ENCODE results near the gene NFATC4.
A peak's percentile ranks its signal among the peaks of the same experiment; 100 is the strongest.

The NFATC4 gene

DNA sequence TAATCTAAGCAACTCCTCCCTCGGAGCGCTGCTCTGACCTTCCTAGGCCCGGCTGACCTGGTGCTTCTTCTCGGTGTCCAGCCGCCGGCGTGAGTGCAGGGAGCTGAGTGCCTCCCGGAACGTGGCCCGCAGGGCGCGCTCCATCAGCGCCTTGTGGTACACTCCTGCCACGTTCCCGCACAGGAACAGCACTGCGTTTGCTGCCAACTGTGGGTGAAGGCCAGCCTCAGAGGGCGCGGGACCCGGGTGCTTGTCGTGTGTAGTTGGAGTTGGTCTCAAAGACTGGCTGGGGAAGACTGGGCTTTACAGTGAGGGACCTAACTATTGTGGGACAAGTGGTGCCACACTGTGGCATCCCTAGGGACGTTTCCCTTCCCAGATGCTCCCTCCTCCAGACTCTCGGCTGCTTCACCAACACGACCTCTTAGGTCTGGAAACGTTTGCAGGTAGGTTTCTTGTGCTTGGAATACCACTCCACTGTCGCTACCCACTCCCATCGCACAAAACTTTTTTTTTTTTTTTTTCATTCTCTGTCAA lies 36.2 kb upstream of the NFATC4 start:
- no peak for TF ChIP-seq CTCF (IDR thresholded peaks at IDR 0.05; ENCODE audit: low read depth, low read length, missing control alignments)
- H3K4me3 ChIP-seq (replicated peaks; ENCODE audit: low read depth, low read length) = no peak overlapping the region
- no peak for DNase-seq (ENCODE audit: extremely low read depth, low read depth)

GRCh38 chr14:24332268-24332993 lies 35.6 kb upstream of the NFATC4 start:
- H3K4me3 ChIP-seq (replicated peaks; ENCODE audit: low read depth, low read length) = no peak overlapping the region
- no peak for DNase-seq (ENCODE audit: extremely low read depth, low read depth)
- peak; percentile 74 for TF ChIP-seq CTCF (IDR thresholded peaks at IDR 0.05; ENCODE audit: low read depth, low read length, missing control alignments)

- no peak for DNase-seq (ENCODE audit: extremely low read depth, low read depth)
- peak within 1 kb of the TSS; percentile 52 for H3K4me3 ChIP-seq (replicated peaks; ENCODE audit: low read depth, low read length)
- TF ChIP-seq CTCF (IDR thresholded peaks at IDR 0.05; ENCODE audit: low read depth, low read length, missing control alignments) = no peak
Observed at GRCh38 chr14:24334431-24335291, 33.3 kb upstream of the NFATC4 start, which contains the start of gene ADCY4. ADCY4 (minus strand) TSS chr14:24335071; CDS start chr14:24334652, 419 bp downstream.

- TF ChIP-seq CTCF (IDR thresholded peaks at IDR 0.05; ENCODE audit: low read depth, low read length, missing control alignments) = no peak
- no peak overlapping the region for H3K4me3 ChIP-seq (replicated peaks; ENCODE audit: low read depth, low read length)
- no peak for DNase-seq (ENCODE audit: extremely low read depth, low read depth)
Observed at GRCh38 chr14:24335461-24336171, 32.4 kb upstream of the NFATC4 start.

GRCh38 chr14:24337144-24337823 lies 30.7 kb upstream of the NFATC4 start:
- no peak for DNase-seq (ENCODE audit: extremely low read depth, low read depth)
- no peak overlapping the region for H3K4me3 ChIP-seq (replicated peaks; ENCODE audit: low read depth, low read length)
- no peak for TF ChIP-seq CTCF (IDR thresholded peaks at IDR 0.05; ENCODE audit: low read depth, low read length, missing control alignments)

DNA sequence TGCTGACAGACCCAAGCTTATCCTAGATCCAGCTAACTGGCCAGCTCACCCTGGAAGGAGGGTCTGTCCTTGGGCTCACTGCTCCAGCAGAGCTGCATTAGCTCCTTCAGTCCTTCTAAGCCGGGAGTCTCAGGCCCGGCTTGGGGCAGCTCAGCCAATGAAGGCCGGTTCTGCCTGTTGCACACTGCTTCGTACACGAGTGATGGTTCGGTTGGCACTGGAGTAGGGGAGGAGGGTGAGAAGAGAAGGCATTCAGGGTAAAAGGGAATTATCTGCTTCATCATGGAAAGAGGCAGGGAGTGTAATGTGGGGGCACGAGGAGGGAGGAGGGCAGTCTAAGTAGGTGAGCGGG lies 30.2 kb upstream of the NFATC4 start:
- no peak overlapping the region for H3K4me3 ChIP-seq (replicated peaks; ENCODE audit: low read depth, low read length)
- DNase-seq (ENCODE audit: extremely low read depth, low read depth) = no peak
- TF ChIP-seq CTCF (IDR thresholded peaks at IDR 0.05; ENCODE audit: low read depth, low read length, missing control alignments) = no peak

Data from HFF-Myc (cell line).